ENCODE measurements around the gene SNTG2. TPM values are rescaled to one million over a fixed set of nuclear protein-coding genes. Genes with fewer than 3 reads are reported as not detected.

The SNTG2 gene
- total and polyA plus RNA-seq, 2 of the 13 experiments (the other 11 are each of a cell fraction or from before 2014, with no cell fraction given), result not detected

GRCh38 chr2:1170241-1170640, 219.6 kb downstream of the SNTG2 start:
- WGBS (ENCODE audit: low lambda C conversion rate), result 24% methylated on average over 15 of the region's 15 CpGs
- H3K27ac ChIP-seq (ENCODE audit: extremely low read length, insufficient read depth, low read length), result no peak overlapping the region
- no peak for FAIRE-seq
- no TSS peak for BruUV-seq (replicated peaks)
- peaks cover 5% of the 10 kb centered on the region; the same call in 1 of the 2 replicates for H3K9me3 ChIP-seq (ENCODE audit: low read length)
- no peak overlapping the region for H3K4me2 ChIP-seq (ENCODE audit: low read depth, low read length)
- no peak overlapping the region for H2AFZ ChIP-seq (ENCODE audit: low read length)
- H3K27me3 ChIP-seq (ENCODE audit: control insufficient read depth in 1 of 2, insufficient read depth in 2 of 2, low read length in 2 of 2), result peaks cover 0 to 18% of the 10 kb centered on the region in 2 experiments; a peak in 3 of 5 replicates
- no peaks in the 10 kb centered on the region for H3K79me2 ChIP-seq (ENCODE audit: insufficient read depth, low read length)
- H3K4me1 ChIP-seq (ENCODE audit: insufficient read depth, low read length), result no peaks in the 10 kb centered on the region
- POLR2A ChIA-PET, result no interaction called here
- no peaks in the 10 kb centered on the region for H4K20me1 ChIP-seq (ENCODE audit: insufficient read depth, low read length)
- H3K9ac ChIP-seq (ENCODE audit: insufficient read depth, low read depth, low read length), result no peak overlapping the region
- no peaks in the 10 kb centered on the region for H3K36me3 ChIP-seq (replicated peaks in 1 of 2; ENCODE audit: control insufficient read depth in 1 of 2, insufficient read depth in 2 of 2, low read length in 2 of 2)
- no peak for TF ChIP-seq AKNA (CRISPR knock-in tag; IDR thresholded peaks at IDR 0.05; ENCODE audit: borderline replicate concordance)
- TF ChIP-seq ZNF878 (CRISPR knock-in tag; IDR thresholded peaks at IDR 0.05), result no peak
- TF ChIP-seq PAWR (CRISPR knock-in tag; IDR thresholded peaks at IDR 0.05; ENCODE audit: borderline replicate concordance), result no peak
- DNase-seq (ENCODE audit: low spot score), result no peak
- no peak for ATAC-seq
- no peak overlapping the region for H3K4me3 ChIP-seq (replicated peaks in 1 of 3; ENCODE audit: insufficient read depth in 1 of 3, low read depth in 2 of 3, low read length in 3 of 3)
- in situ Hi-C loops (cut with HindIII; ENCODE audit: extremely low pct_ligation_motif_present, low pct_unique_long_range_greater_than_20kb) (no loop called here), intact Hi-C loops (cut with micrococcal nuclease; ENCODE audit: unreplicated experiment) (no loop called here)
- CTCF ChIA-PET (ENCODE audit: low intra/inter-chr PET ratio, low total read pairs), result no interaction called here

GRCh38 chr2:1170711-1171110, 220.1 kb downstream of the SNTG2 start:
- POLR2A ChIA-PET, result no interaction called here
- TF ChIP-seq ELK4 (CRISPR knock-in tag; IDR thresholded peaks at IDR 0.05; ENCODE audit: borderline replicate concordance) (no peak), ZBTB3 (CRISPR knock-in tag; IDR thresholded peaks at IDR 0.05; ENCODE audit: borderline replicate concordance, low read depth) (no peak), ZFP41 (CRISPR knock-in tag; IDR thresholded peaks at IDR 0.05; ENCODE audit: borderline replicate concordance) (no peak), MLX (CRISPR knock-in tag; IDR thresholded peaks at IDR 0.05) (no peak), ZBTB33 (CRISPR knock-in tag; IDR thresholded peaks at IDR 0.05) (no peak)

More at GRCh38 chr2:1170711-1171110, 220.1 kb downstream of the SNTG2 start:
- WGBS (ENCODE audit: low lambda C conversion rate), result 14% methylated on average over 5 of the region's 5 CpGs
- no peak for DNase-seq (ENCODE audit: low spot score)
- H2AFZ ChIP-seq (ENCODE audit: low read length), result no peak overlapping the region
- no peaks in the 10 kb centered on the region for H3K36me3 ChIP-seq (replicated peaks in 1 of 2; ENCODE audit: control insufficient read depth in 1 of 2, insufficient read depth in 2 of 2, low read length in 2 of 2)
- no peak for FAIRE-seq
- in situ Hi-C loops (cut with HindIII; ENCODE audit: extremely low pct_ligation_motif_present, low pct_unique_long_range_greater_than_20kb) (no loop called here), intact Hi-C loops (cut with micrococcal nuclease; ENCODE audit: unreplicated experiment) (no loop called here)
- H4K20me1 ChIP-seq (ENCODE audit: insufficient read depth, low read length), result no peaks in the 10 kb centered on the region
- BruUV-seq (replicated peaks), result no TSS peak
- CTCF ChIA-PET (ENCODE audit: low intra/inter-chr PET ratio, low total read pairs), result no interaction called here
- H3K4me1 ChIP-seq (ENCODE audit: insufficient read depth, low read length), result no peaks in the 10 kb centered on the region
- no peak overlapping the region for H3K4me3 ChIP-seq (replicated peaks in 1 of 3; ENCODE audit: insufficient read depth in 1 of 3, low read depth in 2 of 3, low read length in 3 of 3)
- no peak overlapping the region for H3K27ac ChIP-seq (ENCODE audit: extremely low read length, insufficient read depth, low read length)
- H3K27me3 ChIP-seq (ENCODE audit: control insufficient read depth in 1 of 2, insufficient read depth in 2 of 2, low read length in 2 of 2), result peaks cover 0 to 18% of the 10 kb centered on the region in 2 experiments; a peak in 3 of 5 replicates
- no peak overlapping the region for H3K9ac ChIP-seq (ENCODE audit: insufficient read depth, low read depth, low read length)
- no peak overlapping the region for H3K4me2 ChIP-seq (ENCODE audit: low read depth, low read length)
- peaks cover 5% of the 10 kb centered on the region; the same call in 1 of the 2 replicates for H3K9me3 ChIP-seq (ENCODE audit: low read length)
- no peaks in the 10 kb centered on the region for H3K79me2 ChIP-seq (ENCODE audit: insufficient read depth, low read length)
- ATAC-seq, result no peak
